ENCODE data around the gene FSD1L.

Gene FSD1L

GRCh38 chr9:105496826-105497225, 49.0 kb downstream of the FSD1L start:
- Histone ChIP-seq H3K9me3 (ENCODE audit: control insufficient read depth, insufficient read depth, low read depth, low read length) (no peaks in the 10 kb centered on the region), H3K36me3 (ENCODE audit: control insufficient read depth in 2 of 2, insufficient read depth in 1 of 2, low read length in 2 of 2) (no peaks in the 10 kb centered on the region), H3K4me3 (ENCODE audit: low read depth, low read length) (no peak overlapping the region), H3K27ac (ENCODE audit: extremely low read depth, low read depth, low read length) (no peak overlapping the region), H3K4me1 (ENCODE audit: control insufficient read depth, insufficient read depth, low read length) (no peaks in the 10 kb centered on the region)
- CTCF ChIA-PET, result no interaction called here
- TF ChIP-seq, protein P1, sequence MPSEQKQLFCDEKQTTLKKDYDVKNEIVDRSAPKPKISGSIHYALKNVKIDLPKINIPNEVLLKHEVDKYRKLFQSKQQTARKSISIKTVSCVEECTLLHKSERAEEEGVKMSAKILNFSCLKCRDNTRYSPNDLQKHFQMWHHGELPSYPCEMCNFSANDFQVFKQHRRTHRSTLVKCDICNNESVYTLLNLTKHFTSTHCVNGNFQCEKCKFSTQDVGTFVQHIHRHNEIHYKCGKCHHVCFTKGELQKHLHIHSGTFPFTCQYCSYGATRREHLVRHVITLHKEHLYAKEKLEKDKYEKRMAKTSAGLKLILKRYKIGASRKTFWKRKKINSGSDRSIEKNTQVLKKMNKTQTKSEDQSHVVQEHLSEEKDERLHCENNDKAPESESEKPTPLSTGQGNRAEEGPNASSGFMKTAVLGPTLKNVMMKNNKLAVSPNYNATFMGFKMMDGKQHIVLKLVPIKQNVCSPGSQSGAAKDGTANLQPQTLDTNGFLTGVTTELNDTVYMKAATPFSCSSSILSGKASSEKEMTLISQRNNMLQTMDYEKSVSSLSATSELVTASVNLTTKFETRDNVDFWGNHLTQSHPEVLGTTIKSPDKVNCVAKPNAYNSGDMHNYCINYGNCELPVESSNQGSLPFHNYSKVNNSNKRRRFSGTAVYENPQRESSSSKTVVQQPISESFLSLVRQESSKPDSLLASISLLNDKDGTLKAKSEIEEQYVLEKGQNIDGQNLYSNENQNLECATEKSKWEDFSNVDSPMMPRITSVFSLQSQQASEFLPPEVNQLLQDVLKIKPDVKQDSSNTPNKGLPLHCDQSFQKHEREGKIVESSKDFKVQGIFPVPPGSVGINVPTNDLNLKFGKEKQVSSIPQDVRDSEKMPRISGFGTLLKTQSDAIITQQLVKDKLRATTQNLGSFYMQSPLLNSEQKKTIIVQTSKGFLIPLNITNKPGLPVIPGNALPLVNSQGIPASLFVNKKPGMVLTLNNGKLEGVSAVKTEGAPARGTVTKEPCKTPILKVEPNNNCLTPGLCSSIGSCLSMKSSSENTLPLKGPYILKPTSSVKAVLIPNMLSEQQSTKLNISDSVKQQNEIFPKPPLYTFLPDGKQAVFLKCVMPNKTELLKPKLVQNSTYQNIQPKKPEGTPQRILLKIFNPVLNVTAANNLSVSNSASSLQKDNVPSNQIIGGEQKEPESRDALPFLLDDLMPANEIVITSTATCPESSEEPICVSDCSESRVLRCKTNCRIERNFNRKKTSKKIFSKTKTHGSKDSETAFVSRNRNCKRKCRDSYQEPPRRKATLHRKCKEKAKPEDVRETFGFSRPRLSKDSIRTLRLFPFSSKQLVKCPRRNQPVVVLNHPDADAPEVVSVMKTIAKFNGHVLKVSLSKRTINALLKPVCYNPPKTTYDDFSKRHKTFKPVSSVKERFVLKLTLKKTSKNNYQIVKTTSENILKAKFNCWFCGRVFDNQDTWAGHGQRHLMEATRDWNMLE (tag by site-specific recombination; conservative IDR thresholded peaks at IDR 0.05; ENCODE audit: low read depth), result no peak
- POLR2A ChIA-PET, result interaction anchor here (0.7 kb wide), 1 partner anchor 216 kb away, joined by 6 read pairs; no protein-coding TSS in a partner anchor

GRCh38 chr9:105497704-105498103, 49.9 kb downstream of the FSD1L start:
- no peak for TF ChIP-seq ZFHX2 (tag by site-specific recombination; conservative IDR thresholded peaks at IDR 0.05)
- TF ChIP-seq ZNF521 (tag by site-specific recombination; IDR thresholded peaks at IDR 0.05), result no peak
- TF ChIP-seq ZNF670 (tag by site-specific recombination; IDR thresholded peaks at IDR 0.05; ENCODE audit: low read depth), result no peak
- TF ChIP-seq HOXA7 (CRISPR knock-in tag; IDR thresholded peaks at IDR 0.05; ENCODE audit: borderline replicate concordance), result no peak
- TF ChIP-seq KLF16 (tag by site-specific recombination; IDR thresholded peaks at IDR 0.05), result no peak
- TF ChIP-seq BCL11A (tag by site-specific recombination; IDR thresholded peaks at IDR 0.05; ENCODE audit: low read depth), result no peak
- TF ChIP-seq ZNF239 (tag by site-specific recombination; IDR thresholded peaks at IDR 0.05), result no peak

GRCh38 chr9:105500108-105500766, 52.4 kb downstream of the FSD1L start:
- H3K36me3 ChIP-seq (ENCODE audit: control insufficient read depth in 2 of 2, insufficient read depth in 1 of 2, low read length in 2 of 2), result no peaks in the 10 kb centered on the region
- TF ChIP-seq ZNF776 (tag by site-specific recombination; IDR thresholded peaks at IDR 0.05; ENCODE audit: borderline replicate concordance), result no peak
- no peak for TF ChIP-seq ZNF26 (tag by site-specific recombination; IDR thresholded peaks at IDR 0.05)
- TF ChIP-seq ZNF585B (tag by site-specific recombination; IDR thresholded peaks at IDR 0.05), result no peak
- TF ChIP-seq, protein P2, sequence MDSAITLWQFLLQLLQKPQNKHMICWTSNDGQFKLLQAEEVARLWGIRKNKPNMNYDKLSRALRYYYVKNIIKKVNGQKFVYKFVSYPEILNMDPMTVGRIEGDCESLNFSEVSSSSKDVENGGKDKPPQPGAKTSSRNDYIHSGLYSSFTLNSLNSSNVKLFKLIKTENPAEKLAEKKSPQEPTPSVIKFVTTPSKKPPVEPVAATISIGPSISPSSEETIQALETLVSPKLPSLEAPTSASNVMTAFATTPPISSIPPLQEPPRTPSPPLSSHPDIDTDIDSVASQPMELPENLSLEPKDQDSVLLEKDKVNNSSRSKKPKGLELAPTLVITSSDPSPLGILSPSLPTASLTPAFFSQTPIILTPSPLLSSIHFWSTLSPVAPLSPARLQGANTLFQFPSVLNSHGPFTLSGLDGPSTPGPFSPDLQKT (IDR thresholded peaks at IDR 0.05; ENCODE audit: borderline replicate concordance, low read depth, low read length), result no peak
- H3K4me3 ChIP-seq (ENCODE audit: low read depth, low read length), result no peak overlapping the region
- CTCF ChIA-PET, result no interaction called here
- no peaks in the 10 kb centered on the region for H3K4me1 ChIP-seq (ENCODE audit: control insufficient read depth, insufficient read depth, low read length)
- no peak overlapping the region for H3K27ac ChIP-seq (ENCODE audit: extremely low read depth, low read depth, low read length)
- POLR2A ChIA-PET, result no interaction called here
- H3K9me3 ChIP-seq (ENCODE audit: control insufficient read depth, insufficient read depth, low read depth, low read length), result no peaks in the 10 kb centered on the region

More at GRCh38 chr9:105497704-105498103, 49.9 kb downstream of the FSD1L start:
- no peak overlapping the region for H3K27ac ChIP-seq (ENCODE audit: extremely low read depth, low read depth, low read length)
- H3K36me3 ChIP-seq (ENCODE audit: control insufficient read depth in 2 of 2, insufficient read depth in 1 of 2, low read length in 2 of 2), result no peaks in the 10 kb centered on the region
- H3K4me3 ChIP-seq (ENCODE audit: low read depth, low read length), result no peak overlapping the region
- CTCF ChIA-PET, result interaction anchor here (0.7 kb wide), 1 partner anchor 141 kb away, joined by 4 read pairs; no protein-coding TSS in a partner anchor
- H3K9me3 ChIP-seq (ENCODE audit: control insufficient read depth, insufficient read depth, low read depth, low read length), result no peaks in the 10 kb centered on the region
- H3K4me1 ChIP-seq (ENCODE audit: control insufficient read depth, insufficient read depth, low read length), result no peaks in the 10 kb centered on the region
- POLR2A ChIA-PET, result no interaction called here
